ENCODE data around the gene SLAIN2.

Gene SLAIN2

DNA sequence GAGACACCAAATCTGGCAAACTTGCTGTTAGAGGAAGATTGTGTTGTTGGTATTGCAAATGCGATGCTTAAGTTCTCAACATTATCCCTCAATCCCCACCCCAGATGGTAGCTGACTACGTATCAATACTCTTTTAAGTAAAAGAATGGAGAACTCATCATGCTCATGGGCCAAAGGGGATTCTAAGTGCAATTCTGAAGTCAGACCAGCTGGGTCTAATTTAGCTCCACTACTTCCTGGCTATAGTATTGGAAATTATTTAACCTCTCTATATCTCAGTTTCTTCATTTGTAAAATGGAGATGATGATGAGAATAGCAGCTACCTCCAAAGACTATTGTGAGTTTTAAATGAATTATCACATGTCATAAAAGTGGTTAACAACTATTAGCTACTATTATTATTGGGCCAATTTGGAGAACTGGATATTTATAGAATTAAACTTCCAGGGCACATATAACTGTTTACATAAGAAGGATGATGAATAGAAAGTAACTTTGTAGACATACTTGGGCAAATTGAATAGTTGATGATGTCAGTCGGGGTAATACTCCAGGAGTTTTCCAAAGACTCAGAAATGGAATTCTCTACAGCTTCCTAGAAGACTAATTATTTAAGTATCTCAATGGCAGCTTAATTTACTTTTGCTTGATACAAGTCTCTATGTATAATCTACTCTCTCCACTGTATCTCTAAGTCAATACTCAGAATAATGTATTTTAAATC, 5.0 kb upstream of the SLAIN2 start:
- no peak for DNase-seq

- DNase-seq: no peak
Measured at GRCh38 chr4:48337731-48338130, 3.6 kb upstream of the SLAIN2 start.

- no peak for DNase-seq
Measured at GRCh38 chr4:48339642-48340041, 1.7 kb upstream of the SLAIN2 start.

DNA sequence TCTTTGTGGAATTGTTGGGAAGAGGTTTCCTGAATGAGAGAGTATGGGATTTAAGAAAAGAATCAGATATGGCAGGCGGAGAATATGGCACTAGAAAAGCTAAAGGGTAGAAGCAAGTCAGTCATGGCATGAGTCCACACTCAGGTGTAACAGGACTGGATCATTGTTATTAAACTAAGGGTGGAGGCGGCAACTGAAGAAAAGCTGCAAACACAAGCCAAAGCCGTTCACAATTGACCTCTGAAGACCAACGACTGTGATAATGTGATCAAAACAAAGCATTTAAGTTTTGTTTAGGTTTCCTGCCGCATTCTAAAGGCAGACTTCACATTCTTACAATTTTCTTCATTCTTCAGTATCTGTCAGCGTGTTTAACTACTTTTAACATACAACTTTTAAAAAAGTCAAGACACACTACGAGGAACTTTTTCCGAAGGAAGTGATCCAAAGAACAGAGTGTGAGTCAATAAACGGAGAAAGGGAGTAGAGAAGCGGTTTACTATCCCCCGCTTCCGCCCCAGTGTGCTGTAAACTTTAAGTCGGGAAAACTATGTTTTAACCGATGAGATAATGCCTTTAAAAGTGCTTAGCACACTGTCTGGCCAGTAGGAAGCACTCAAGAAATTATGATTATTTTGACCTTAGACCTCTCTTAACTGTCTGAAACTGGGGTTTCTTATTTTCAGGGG, 909 bp upstream of the SLAIN2 start:
- DNase-seq: no peak

GRCh38 chr4:48341776-48342605, 662 bp downstream of the SLAIN2 start:
- DNase-seq: no peak

DNA sequence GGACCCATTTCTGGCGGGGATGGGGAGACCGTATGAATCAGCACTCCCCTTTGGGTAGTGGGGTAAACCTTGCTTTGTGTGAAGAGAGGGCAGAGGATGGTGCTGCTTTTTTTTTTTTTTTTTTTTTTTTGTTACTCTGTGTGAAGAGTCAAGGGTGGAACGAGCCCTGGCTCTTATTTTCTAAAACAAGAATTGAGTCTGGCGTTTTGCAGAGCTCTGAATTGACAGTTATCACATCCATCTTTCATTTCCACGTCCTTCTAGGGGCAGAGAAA, 1.2 kb downstream of the SLAIN2 start:
- no peak for DNase-seq

GRCh38 chr4:48343035-48343434, 1.7 kb downstream of the SLAIN2 start:
- DNase-seq: no peak

- no peak for DNase-seq
Measured at GRCh38 chr4:48343551-48343950, 2.2 kb downstream of the SLAIN2 start.

DNA sequence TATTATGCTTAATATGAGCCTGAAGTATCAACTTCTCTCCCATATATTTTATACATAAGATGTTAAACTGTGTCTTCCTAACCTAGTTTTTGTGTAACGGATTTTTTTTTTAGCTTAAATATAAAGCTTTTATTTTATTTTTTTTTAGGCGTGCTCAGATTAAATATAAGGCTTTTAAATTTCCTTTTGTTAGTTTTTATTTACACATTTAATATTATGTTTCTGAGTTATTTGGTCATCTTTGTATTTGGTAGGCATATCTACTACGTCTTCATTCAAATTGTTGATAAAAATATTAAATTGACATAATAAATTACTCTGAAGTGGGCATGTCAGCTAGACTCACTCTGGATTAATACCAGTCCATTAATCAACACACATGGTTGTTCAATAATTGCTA, 4.2 kb downstream of the SLAIN2 start:
- no peak for DNase-seq

GRCh38 chr4:48346594-48346993, 5.3 kb downstream of the SLAIN2 start:
- no peak for DNase-seq

DNA sequence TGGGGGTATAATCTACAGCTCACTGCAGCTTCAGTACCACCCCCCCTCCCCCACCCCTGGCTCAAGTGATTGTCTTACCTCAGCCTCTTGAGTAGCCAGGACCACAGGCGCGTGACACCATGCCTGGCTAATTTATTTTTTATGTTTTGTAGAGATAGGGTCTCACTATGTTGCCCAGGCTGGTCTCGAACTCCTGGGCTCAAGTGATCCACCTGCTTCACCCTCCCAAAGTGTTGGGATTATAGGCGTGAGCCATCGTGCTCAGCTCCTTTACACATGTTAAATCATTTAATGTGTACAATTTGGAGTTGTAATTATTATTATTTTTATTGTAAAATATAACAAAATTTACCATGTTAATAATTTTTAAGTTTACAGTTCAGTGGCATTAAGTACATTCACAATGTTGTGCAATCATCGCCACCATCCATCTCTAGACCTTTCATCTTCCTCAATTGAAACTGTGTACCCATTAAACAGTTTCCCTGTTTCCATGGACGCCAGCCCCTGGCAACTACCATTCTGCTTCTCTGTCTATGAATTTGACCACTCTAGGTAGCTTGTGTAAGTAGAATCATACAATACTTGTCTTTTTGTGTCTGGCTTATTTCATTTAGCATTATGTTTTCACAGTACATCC, 6.1 kb downstream of the SLAIN2 start:
- no peak for DNase-seq

- DNase-seq: no peak
Measured at GRCh38 chr4:48350871-48351270, 9.5 kb downstream of the SLAIN2 start.

DNA sequence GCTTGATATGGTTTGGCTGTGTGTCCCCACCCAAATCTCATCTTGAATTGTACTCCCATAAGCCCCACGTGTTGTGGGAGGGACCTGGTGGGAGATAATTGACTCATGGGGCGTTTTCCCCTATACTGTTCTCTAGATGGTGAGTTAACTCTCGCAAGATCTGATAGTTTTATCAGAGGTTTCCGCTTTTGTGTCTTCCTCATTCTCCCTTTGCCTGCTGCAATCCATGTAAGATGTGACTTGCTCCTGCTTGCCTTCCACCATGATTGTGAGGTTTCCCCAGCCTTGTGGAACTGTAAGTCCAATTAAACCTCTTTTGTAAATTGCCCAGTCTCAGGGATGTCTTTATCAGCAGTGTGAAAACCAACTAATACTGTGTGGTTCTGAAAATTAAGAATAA, 11.5 kb downstream of the SLAIN2 start:
- no peak for DNase-seq

GRCh38 chr4:48356355-48356754, 15.0 kb downstream of the SLAIN2 start:
- DNase-seq: no peak

DNA sequence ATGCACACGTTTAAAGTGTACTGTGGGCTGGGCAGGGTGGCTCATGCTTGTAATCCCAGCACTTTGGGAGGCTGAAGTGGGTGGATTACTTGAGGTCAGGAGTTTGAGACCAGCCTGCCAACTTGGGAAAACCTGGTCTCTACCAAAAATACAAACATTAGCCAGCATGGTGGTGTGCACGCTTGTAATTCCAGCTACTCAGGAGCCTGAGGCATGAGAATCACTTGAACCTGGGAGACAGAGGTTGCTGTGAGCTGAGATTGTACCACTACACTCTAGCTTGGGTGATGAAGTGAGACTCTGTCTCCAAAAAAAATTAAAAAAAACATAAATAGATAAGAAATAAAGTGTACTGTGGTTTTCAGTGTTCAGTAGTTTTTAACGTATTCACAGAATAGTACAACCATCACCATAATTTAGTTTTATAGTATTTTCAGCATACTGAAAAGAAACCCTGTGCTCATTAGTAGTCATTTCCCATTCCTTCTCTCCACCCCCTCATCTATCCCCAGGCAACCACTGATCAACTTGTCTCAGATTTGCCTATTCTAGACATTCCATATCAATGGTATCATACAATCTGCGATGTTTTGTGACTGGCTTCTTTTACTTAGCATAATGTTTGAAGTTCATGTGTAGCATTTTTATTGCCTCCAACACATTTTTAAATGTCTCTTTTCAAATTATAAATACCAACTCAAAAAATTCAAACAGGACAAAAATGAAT, 19.1 kb downstream of the SLAIN2 start:
- DNase-seq: no peak

DNA sequence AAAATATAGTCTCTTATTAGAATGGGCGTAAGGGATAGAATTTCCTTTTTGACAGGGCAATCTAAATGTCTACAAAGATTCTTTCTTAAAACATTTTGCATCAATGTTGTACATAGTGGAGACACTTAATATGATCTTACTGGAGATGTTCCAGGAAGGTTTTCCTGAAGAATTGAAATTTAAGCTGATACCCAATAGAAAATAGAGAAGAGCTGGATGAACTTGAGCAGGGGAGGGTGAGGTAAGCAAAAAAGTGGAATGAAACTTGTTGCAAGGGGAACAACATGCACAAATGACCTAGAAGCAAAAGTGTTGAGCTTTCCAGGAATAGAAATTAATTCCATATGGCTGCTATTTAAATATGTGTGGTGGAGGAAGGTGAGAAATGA, 19.7 kb downstream of the SLAIN2 start:
- DNase-seq: no peak

- DNase-seq: no peak
Measured at GRCh38 chr4:48366611-48367010, 25.3 kb downstream of the SLAIN2 start.

DNA sequence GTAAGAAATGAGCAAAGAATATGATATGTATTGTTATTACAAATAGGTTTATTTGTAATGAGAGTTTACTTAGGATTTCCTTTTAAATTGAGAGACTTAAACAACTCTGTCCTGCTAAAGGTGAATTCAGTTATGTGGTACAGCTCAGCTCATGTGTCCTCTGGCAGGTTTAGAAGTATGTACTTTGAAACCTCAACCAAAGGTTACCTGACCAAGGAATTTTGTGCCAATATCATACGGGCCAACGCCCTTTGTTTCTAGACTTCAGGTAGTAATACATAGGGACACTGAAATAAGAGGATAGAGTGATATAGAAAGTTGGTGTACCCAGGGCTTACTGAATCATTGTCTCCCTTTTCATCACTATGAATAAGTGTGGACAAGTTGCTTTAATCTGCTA, 25.7 kb downstream of the SLAIN2 start:
- DNase-seq: no peak

DNA sequence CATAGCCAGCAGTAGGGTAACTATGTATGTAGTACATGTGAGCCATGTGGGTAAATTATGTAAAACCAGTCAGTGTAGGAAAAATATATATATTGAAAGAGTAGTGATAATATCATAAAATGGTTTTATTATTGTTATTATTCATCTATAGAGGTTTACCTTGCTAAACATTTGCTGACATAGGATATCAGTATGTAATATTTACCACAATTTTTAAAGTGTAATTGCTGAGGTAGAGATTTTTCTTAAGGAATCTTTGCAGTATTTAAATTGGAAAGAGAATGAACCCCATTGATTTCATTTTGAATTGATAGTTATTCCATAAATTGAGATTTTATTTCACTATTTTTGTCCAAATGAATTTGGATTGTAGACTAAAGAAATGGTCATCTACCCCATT, 27.1 kb downstream of the SLAIN2 start:
- no peak for DNase-seq

DNA sequence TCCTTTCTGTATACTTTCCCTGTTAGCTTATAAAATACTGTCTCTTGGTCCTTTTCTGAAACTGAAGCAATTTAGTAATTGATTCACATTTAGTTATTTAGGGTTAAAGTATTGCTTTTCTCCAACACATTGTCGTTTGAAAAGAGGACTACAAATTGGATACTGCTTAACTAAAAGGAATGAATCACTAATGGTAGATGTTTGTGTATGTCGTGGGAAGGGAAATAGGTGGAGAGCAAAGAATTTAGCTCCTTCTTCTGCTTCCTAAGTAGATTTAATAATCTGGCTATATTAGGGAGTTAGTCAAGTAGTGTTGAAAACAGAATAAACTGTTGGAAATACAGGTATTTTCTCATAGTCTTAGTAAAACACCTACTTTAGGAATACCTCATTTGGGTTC, 27.9 kb downstream of the SLAIN2 start:
- no peak for DNase-seq

DNA sequence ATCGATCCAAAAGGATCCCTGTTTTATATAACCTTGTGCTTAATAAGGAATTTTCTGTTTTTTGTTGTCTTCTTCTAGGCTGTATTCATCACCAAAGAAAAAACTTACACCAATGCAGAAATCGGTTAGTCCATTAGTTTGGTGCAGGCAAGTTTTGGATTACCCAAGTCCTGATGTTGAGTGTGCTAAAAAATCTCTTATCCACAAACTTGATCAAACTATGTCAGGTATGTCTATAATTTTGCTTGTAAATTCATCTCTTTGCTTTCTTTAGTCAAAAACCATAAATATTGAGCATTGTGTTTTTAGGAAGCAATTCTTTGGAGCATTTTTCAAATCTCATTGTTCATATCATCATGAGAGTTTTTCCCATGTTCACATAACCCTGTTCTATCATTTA, 28.4 kb downstream of the SLAIN2 start:
- no peak for DNase-seq

DNA sequence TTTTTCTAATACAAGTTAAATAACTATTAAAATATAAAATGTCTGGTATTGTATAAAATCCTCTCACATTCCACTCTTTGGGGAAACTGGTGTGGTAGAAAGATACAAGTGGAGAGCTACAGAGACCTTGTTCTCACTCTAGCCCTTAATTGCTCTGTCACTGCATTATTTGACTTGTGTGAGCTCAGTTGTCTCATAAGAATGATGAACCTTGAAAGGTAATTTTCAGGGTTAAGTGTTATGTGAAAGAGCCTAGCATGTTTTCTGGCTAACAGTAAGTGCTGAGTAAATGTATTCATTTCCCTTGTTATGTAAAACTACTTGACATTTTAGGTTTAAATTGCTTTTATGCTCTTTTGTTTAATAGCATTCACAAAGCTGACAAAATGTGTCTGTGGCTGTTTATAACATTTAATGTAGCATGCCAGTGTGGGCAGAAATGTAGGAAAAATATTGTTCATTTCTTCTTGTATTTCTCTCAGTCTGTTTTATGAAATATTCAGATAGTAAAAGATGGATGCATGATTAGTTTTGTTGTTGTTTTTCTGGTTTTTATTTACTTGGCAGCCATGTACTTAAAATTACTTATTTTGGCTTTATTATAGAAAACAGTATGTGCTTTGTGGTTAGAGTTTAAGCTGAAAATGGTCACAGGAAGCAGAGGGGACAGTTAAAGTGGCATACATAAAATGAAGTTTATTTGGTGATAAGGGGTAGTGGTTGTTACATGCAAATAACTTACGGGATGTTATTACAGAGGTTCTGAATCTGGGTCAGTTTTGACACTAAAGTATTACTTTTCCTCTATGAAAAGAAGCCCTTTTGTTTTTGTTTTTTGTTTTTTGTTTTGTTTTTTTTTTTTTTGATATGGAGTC, 29.2 kb downstream of the SLAIN2 start:
- peak; percentile 79 for DNase-seq

Data from NCI-H1436 treated with DMSO at 0.1 percent for 48 hours (cell line).